Type B pancreatic cell (in vitro differentiated cells): ENCODE data around the gene C8B. TPM values are rescaled to one million over a fixed set of nuclear protein-coding genes. Genes with fewer than 3 reads are reported as not detected.

Experiments used
- DNase-seq: peaks from one replicate; pipeline ENCODE4 v3.0.0; 2021; ENCODE audit warnings: mixed read lengths; ENCODE audit not compliant: unreplicated experiment; ENCODE audit errors: extremely low spot score
- H3K27ac Mint-ChIP-seq: 2 replicates; pipeline ENCODE4 v1.8.0; 2021; ENCODE audit warnings: mild to moderate bottlenecking, mixed read lengths
- H3K27me3 Mint-ChIP-seq: 2 replicates; pipeline ENCODE4 v1.8.0; 2021; ENCODE audit warnings: mixed read lengths
- H3K36me3 Mint-ChIP-seq: 2 replicates; pipeline ENCODE4 v1.8.0; 2021; ENCODE audit warnings: mixed read lengths
- H3K4me1 Mint-ChIP-seq: one replicate; pipeline ENCODE4 v1.8.0; 2021; ENCODE audit warnings: mixed read lengths; ENCODE audit not compliant: unreplicated experiment
- H3K4me3 Mint-ChIP-seq: 2 replicates; pipeline ENCODE4 v1.8.0; 2021; ENCODE audit warnings: mild to moderate bottlenecking, mixed read lengths
- H3K9me3 Mint-ChIP-seq: 2 replicates; pipeline ENCODE4 v1.8.0; 2021; ENCODE audit warnings: mixed read lengths
- CTCF ChIP-seq: fragments of 200-600 bp; sonication (generic); conservative IDR thresholded peaks from 2 replicates; pipeline ENCODE4 v1.5.0; 2021; ENCODE audit warnings: antibody characterized with exemption, mild to moderate bottlenecking
- long read RNA-seq: library from polyadenylated mRNA; unstranded; transcript quantifications from one replicate; pipeline ENCODE4 v2.0.0, GENCODE V29; 2020
- total RNA-seq: library from RNA; stranded (reverse); gene quantifications from 2 replicates; pipeline ENCODE4 v1.2.1, GENCODE V29; 2021; ENCODE audit warnings: low replicate concordance

Gene C8B
- 0.68 and 0.76 TPM in 2 replicates for total RNA-seq
- long read RNA-seq, partial matches to known transcripts, result 0 of 4 reads
- long read RNA-seq, other reads (novel, unspliced or antisense), result 0 of 4 reads

GRCh38 chr1:56965916-56966697, at the start of gene C8B:
Gene C8B (minus strand): TSS chr1:56966015. CDS start chr1:56965948, 67 bp downstream.
- Mint-ChIP-seq H3K27ac (no peak within 1 kb of the TSS), H3K9me3 (no peaks in the 10 kb centered on the region), H3K4me1 (no peaks in the 10 kb centered on the region), H3K4me3 (no peak within 1 kb of the TSS), H3K36me3 (no peaks in the 10 kb centered on the region), H3K27me3 (peaks cover 4% of the 10 kb centered on the region)
- no peak for DNase-seq
- TF ChIP-seq CTCF, result no peak

- Mint-ChIP-seq H3K9me3 (no peaks in the 10 kb centered on the region), H3K36me3 (no peaks in the 10 kb centered on the region), H3K27ac (no peak overlapping the region), H3K4me1 (peaks cover 9% of the 10 kb centered on the region), H3K4me3 (no peak overlapping the region), H3K27me3 (peaks cover 13% of the 10 kb centered on the region)
- DNase-seq, result no peak
- no peak for TF ChIP-seq CTCF
These were observed 49.3 kb upstream of the C8B start for GRCh38 chr1:57015071-57015470.

DNA sequence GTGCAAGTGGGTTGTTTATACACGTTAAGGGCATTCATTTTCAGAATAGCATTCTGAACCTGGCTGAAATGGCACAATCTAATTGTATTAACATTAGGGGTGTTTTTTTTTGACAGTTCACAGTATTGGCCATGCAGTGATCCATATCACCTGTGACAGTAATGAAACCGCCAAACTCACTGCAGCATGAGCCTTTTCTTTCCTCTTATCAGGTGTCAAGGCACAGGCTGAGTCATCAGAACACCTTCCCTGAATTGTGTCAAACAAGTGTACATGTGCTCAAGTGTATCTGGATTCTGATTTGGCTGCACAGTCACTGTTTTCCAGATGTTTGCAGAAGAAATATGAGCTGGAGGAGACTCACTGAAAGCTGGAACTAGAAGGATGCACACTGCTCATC, 47.7 kb upstream of the C8B start:
- H3K27ac Mint-ChIP-seq, result no peak overlapping the region
- no peaks in the 10 kb centered on the region for H3K9me3 Mint-ChIP-seq
- H3K4me3 Mint-ChIP-seq, result no peak overlapping the region
- no peak for DNase-seq
- no peaks in the 10 kb centered on the region for H3K36me3 Mint-ChIP-seq
- peaks cover 10% of the 10 kb centered on the region for H3K27me3 Mint-ChIP-seq
- H3K4me1 Mint-ChIP-seq, result no peaks in the 10 kb centered on the region
- TF ChIP-seq CTCF, result no peak

GRCh38 chr1:57012315-57012714, 46.5 kb upstream of the C8B start:
- no peak for TF ChIP-seq CTCF
- Mint-ChIP-seq H3K4me3 (no peak overlapping the region), H3K27ac (no peak overlapping the region), H3K27me3 (peaks cover 13% of the 10 kb centered on the region), H3K4me1 (peaks cover 9% of the 10 kb centered on the region), H3K9me3 (no peaks in the 10 kb centered on the region), H3K36me3 (no peaks in the 10 kb centered on the region)
- DNase-seq, result no peak

GRCh38 chr1:57010511-57010910, 44.7 kb upstream of the C8B start:
- Mint-ChIP-seq H3K27ac (no peak overlapping the region), H3K4me3 (no peak overlapping the region), H3K36me3 (no peaks in the 10 kb centered on the region), H3K27me3 (peaks cover 13% of the 10 kb centered on the region), H3K9me3 (no peaks in the 10 kb centered on the region), H3K4me1 (peaks cover 11% of the 10 kb centered on the region)
- no peak for TF ChIP-seq CTCF
- DNase-seq, result no peak
